Measurements from ENCODE around the gene SLC22A6.

DNA sequence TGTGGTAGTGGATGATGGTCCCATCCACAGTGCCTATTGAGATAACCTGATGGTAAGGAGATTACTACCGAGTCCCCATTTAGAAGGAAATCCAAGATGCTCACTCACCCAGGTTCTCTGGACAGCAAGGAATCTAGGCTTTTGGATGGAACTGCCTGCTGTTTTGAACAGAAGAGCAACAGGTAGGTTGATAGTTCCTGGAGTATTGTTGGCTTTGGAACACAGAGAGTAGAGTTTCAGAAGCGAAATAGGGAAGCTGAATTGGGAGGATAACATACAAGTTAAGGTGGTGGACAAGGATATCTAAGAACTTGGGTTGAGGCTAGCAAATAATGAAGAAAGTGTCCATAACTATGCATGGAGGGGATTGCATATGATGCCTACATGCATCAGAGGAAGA lies 27.6 kb downstream of the SLC22A6 start:
- TF ChIP-seq KDM6A (CRISPR knock-in tag; IDR thresholded peaks at IDR 0.05; ENCODE audit: low read depth) (no peak), POLR2AphosphoS5 (IDR thresholded peaks at IDR 0.05; ENCODE audit: low read depth, low read length) (no peak), KLF6 (CRISPR knock-in tag; IDR thresholded peaks at IDR 0.05) (no peak), KAT7 (CRISPR knock-in tag; IDR thresholded peaks at IDR 0.05; ENCODE audit: borderline replicate concordance) (no peak), ZNF224 (CRISPR knock-in tag; IDR thresholded peaks at IDR 0.05) (no peak), ZNF292 (CRISPR knock-in tag; IDR thresholded peaks at IDR 0.05; ENCODE audit: borderline replicate concordance, low read depth) (no peak), TCF12 (IDR thresholded peaks at IDR 0.05) (no peak), TCF12 (CRISPR knock-in tag; IDR thresholded peaks at IDR 0.05) (no peak), KLF9 (CRISPR knock-in tag; IDR thresholded peaks at IDR 0.05; ENCODE audit: low read depth) (no peak)
- TF ChIP-seq, protein P1, sequence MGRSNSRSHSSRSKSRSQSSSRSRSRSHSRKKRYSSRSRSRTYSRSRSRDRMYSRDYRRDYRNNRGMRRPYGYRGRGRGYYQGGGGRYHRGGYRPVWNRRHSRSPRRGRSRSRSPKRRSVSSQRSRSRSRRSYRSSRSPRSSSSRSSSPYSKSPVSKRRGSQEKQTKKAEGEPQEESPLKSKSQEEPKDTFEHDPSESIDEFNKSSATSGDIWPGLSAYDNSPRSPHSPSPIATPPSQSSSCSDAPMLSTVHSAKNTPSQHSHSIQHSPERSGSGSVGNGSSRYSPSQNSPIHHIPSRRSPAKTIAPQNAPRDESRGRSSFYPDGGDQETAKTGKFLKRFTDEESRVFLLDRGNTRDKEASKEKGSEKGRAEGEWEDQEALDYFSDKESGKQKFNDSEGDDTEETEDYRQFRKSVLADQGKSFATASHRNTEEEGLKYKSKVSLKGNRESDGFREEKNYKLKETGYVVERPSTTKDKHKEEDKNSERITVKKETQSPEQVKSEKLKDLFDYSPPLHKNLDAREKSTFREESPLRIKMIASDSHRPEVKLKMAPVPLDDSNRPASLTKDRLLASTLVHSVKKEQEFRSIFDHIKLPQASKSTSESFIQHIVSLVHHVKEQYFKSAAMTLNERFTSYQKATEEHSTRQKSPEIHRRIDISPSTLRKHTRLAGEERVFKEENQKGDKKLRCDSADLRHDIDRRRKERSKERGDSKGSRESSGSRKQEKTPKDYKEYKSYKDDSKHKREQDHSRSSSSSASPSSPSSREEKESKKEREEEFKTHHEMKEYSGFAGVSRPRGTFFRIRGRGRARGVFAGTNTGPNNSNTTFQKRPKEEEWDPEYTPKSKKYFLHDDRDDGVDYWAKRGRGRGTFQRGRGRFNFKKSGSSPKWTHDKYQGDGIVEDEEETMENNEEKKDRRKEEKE (IDR thresholded peaks at IDR 0.05) = no peak
- TF ChIP-seq, protein P2, sequence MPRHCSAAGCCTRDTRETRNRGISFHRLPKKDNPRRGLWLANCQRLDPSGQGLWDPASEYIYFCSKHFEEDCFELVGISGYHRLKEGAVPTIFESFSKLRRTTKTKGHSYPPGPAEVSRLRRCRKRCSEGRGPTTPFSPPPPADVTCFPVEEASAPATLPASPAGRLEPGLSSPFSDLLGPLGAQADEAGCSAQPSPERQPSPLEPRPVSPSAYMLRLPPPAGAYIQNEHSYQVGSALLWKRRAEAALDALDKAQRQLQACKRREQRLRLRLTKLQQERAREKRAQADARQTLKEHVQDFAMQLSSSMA (CRISPR knock-in tag; IDR thresholded peaks at IDR 0.05) = no peak

Data from HepG2 (cell line).